ENCODE data around the gene AP2A2. TPM values are rescaled to one million over a fixed set of nuclear protein-coding genes. Genes with fewer than 3 reads are reported as not detected.

AP2A2 gene
- total and polyA plus RNA-seq, 2 of the 4 experiments (the other 2 are of a cell fraction), result 19.9 to 49.0 TPM

DNA sequence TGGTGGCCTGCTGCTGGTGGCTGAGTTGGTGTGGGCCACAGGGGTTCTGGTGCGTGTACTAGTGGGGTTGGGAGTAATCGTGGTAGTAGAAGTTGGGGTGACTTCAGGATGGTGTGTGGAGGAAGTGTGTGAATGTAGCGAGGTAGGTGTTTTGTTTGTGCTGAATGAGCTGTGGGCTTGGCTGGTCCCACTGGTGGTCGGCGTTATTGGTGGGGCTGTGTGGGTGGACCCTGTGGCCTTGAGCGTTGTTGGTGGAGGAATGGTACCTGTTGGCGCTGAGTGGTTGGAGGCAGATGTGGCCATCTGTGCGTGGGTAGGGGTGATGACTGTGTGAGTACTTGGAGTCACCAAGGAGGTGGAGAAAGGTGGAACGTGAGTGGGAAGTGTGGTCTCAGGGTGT is 92.4 kb downstream of the AP2A2 start:
- no peak overlapping the region for H3K14ac ChIP-seq (replicated peaks; ENCODE audit: low read depth, low read length)
- CTCF ChIA-PET, result no interaction called here
- intact Hi-C loops (cut with micrococcal nuclease), result no loop called here

More for the DNA sequence above, 92.4 kb downstream of the AP2A2 start:
- Histone ChIP-seq H3K36me3 (ENCODE audit: control insufficient read depth, insufficient read depth, low read length) (no peaks in the 10 kb centered on the region), H3K9me1 (ENCODE audit: insufficient read depth, low read length) (peaks cover 14% of the 10 kb centered on the region), H2AK5ac (ENCODE audit: low read depth, low read length) (no peak overlapping the region), H3K56ac (ENCODE audit: extremely low read depth, insufficient read depth, low read length) (no peak overlapping the region), H2BK20ac (ENCODE audit: low read depth, low read length) (no peak overlapping the region), H3K18ac (ENCODE audit: low read depth, low read length) (no peak overlapping the region), H3K27me3 (ENCODE audit: control insufficient read depth, insufficient read depth, low read length) (no peaks in the 10 kb centered on the region), H4K20me1 (ENCODE audit: insufficient read depth, low read length) (peaks cover 12% of the 10 kb centered on the region), H2BK15ac (ENCODE audit: low read depth, low read length) (no peak overlapping the region), H2BK5ac (ENCODE audit: low read depth, low read length, poor library complexity, severe bottlenecking) (no peak overlapping the region), H3K79me1 (ENCODE audit: low read depth in 1 of 2, low read length in 2 of 2) (peaks cover 11 to 19% of the 10 kb centered on the region in 2 experiments), H3K4ac (ENCODE audit: low read depth, low read length) (no peak overlapping the region), H3K4me2 (ENCODE audit: low read depth, low read length) (no peak overlapping the region), H3K4me3 (ENCODE audit: insufficient read depth, low read depth, low read length) (no peak overlapping the region), H3K27ac (ENCODE audit: insufficient read depth, low read length) (no peak overlapping the region), H3K23ac (ENCODE audit: low read depth, low read length) (no peak overlapping the region), H3K4me1 (ENCODE audit: control insufficient read depth, insufficient read depth, low read length) (no peaks in the 10 kb centered on the region), H3K9ac (ENCODE audit: low read depth, low read length) (no peak overlapping the region), H3K9me3 (ENCODE audit: control insufficient read depth, insufficient read depth, low read length) (no peaks in the 10 kb centered on the region), H4K8ac (ENCODE audit: low read depth in 2 of 2, low read length in 2 of 2) (no peak overlapping the region), H2BK120ac (ENCODE audit: low read depth, low read length) (no peak overlapping the region), H4K5ac (ENCODE audit: low read depth, low read length) (no peak overlapping the region), H2AK9ac (replicated peaks; ENCODE audit: low read depth, low read length, poor library complexity) (no peak overlapping the region), H2AFZ (replicated peaks; ENCODE audit: low read length, poor library complexity) (no peak overlapping the region), H4K91ac (ENCODE audit: insufficient read depth, low read depth, low read length) (no peak overlapping the region)
- WGBS, 2 experiments (ENCODE audit: extremely low coverage in 2 of 2, insufficient read length in 1 of 2), result 99 to 100% methylated on average over 1 to 8 of the region's 9 CpGs
- no peak for DNase-seq
- POLR2A ChIA-PET (ENCODE audit: unreplicated experiment), result no interaction called here
- dilution Hi-C loops (cut with HindIII; ENCODE audit: low sequenced_read_pairs, unreplicated experiment), result no loop called here
- no peak for ATAC-seq (ENCODE audit: low read depth)
- BruUV-seq (replicated peaks), result no TSS peak
- in situ Hi-C loops (cut with MboI; ENCODE audit: low sequenced_read_pairs), result no loop called here
- no peak for TF ChIP-seq MAZ (IDR thresholded peaks at IDR 0.05; ENCODE audit: borderline replicate concordance, low read depth, low read length)
- TF ChIP-seq, protein P1, sequence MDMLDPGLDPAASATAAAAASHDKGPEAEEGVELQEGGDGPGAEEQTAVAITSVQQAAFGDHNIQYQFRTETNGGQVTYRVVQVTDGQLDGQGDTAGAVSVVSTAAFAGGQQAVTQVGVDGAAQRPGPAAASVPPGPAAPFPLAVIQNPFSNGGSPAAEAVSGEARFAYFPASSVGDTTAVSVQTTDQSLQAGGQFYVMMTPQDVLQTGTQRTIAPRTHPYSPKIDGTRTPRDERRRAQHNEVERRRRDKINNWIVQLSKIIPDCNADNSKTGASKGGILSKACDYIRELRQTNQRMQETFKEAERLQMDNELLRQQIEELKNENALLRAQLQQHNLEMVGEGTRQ (IDR thresholded peaks at IDR 0.05; ENCODE audit: low read depth, low read length), result no peak
- no peak for TF ChIP-seq SMC3 (IDR thresholded peaks at IDR 0.05; ENCODE audit: low read depth, low read length)
- TF ChIP-seq MXI1 (IDR thresholded peaks at IDR 0.05; ENCODE audit: borderline replicate concordance, low read depth, low read length), result no peak
- TF ChIP-seq NFE2L2 (IDR thresholded peaks at IDR 0.05; ENCODE audit: low read depth, low read length), result no peak
- TF ChIP-seq ELK1 (IDR thresholded peaks at IDR 0.05; ENCODE audit: borderline replicate concordance, low read depth, low read length), result no peak

All from IMR-90 (cell line).